PC-3 (cell line): Measurements from ENCODE around the gene ARHGEF17. TPM values are rescaled to one million over a fixed set of nuclear protein-coding genes. Genes with fewer than 3 reads are reported as not detected.

Experiments used
- ATAC-seq: fragments of 200-7000 bp; cut with Tn5 transposase; 2 replicates; pipeline ENCODE4 v1.9.1; 2020; ENCODE audit warnings: mild to moderate bottlenecking, moderate library complexity
- Bru-seq: library from RNA; stranded (reverse); fragments of 400-500 nt; gene quantifications from one replicate; lab custom pipeline; 2021; lab: Mats Ljungman, UMichigan
- BruChase-seq, 2 experiments: library from RNA; stranded (reverse); fragments of 400-500 nt; gene quantifications; one replicate each; lab custom pipeline; 2021; lab: Mats Ljungman, UMichigan
- BruUV-seq: library from RNA; stranded (reverse); fragments of 400-500 nt; replicated peaks from 2 replicates; lab custom pipeline; 2021; lab: Mats Ljungman, UMichigan
- CTCF ChIA-PET: fragments of 300-600 bp; sonication (Branson Sonifier 250); formaldehyde crosslinking; loops from one replicate; lab custom pipeline; 2022; ENCODE audit warnings: antibody characterized with exemption; lab: Charles Lee
- POLR2A ChIA-PET: fragments of 300-600 bp; sonication (Branson Sonifier 250); formaldehyde crosslinking; loops from one replicate; lab custom pipeline; 2022; ENCODE audit warnings: antibody characterized with exemption; ENCODE audit not compliant: unreplicated experiment; lab: Charles Lee
- DNase-seq: peaks from one replicate; pipeline ENCODE4 v3.0.0-alpha.2; 2015
- H2AFZ ChIP-seq: fragments of 300-600 bp; sonication (generic); 2 replicates; pipeline ENCODE4 v1.6.0; 2016; ENCODE audit warnings: antibody characterized with exemption, low read length
- H3F3A ChIP-seq: fragments of 300-600 bp; sonication (generic); one replicate; pipeline ENCODE4 v1.6.0; 2017; ENCODE audit warnings: antibody characterized with exemption, low read length, control low read depth, mild to moderate bottlenecking; ENCODE audit not compliant: unreplicated experiment
- H3K27ac ChIP-seq: fragments of 300-600 bp; sonication (generic); 2 replicates; pipeline ENCODE4 v1.5.1; 2016; ENCODE audit warnings: mild to moderate bottlenecking, low read length
- H3K27me3 ChIP-seq: fragments of 300-600 bp; sonication (generic); 2 replicates; pipeline ENCODE4 v1.6.1; 2016; ENCODE audit warnings: low read length, mixed read lengths
- H3K36me3 ChIP-seq: fragments of 300-600 bp; sonication (generic); 2 replicates; pipeline ENCODE4 v1.6.1; 2016; ENCODE audit warnings: low read depth, mixed run types, low read length, mixed read lengths
- H3K4me1 ChIP-seq: fragments of 300-600 bp; sonication (generic); 2 replicates; pipeline ENCODE4 v1.5.1; 2016; ENCODE audit warnings: low read length; ENCODE audit not compliant: insufficient read depth
- H3K4me2 ChIP-seq: fragments of 300-600 bp; sonication (generic); 2 replicates; pipeline ENCODE4 v1.6.0; 2016; ENCODE audit warnings: low read length
- H3K4me3 ChIP-seq: fragments of 300-600 bp; sonication (generic); 2 replicates; pipeline ENCODE4 v1.5.1; 2016; ENCODE audit warnings: mild to moderate bottlenecking, low read length, mixed read lengths
- H3K79me2 ChIP-seq: fragments of 300-600 bp; sonication (generic); 2 replicates; pipeline ENCODE4 v1.6.1; 2017; ENCODE audit warnings: low read length, mixed read lengths
- H3K9ac ChIP-seq: fragments of 300-600 bp; sonication (generic); 2 replicates; pipeline ENCODE4 v1.6.0; 2016; ENCODE audit warnings: mild to moderate bottlenecking, low read length
- H3K9me2 ChIP-seq: fragments of 300-600 bp; sonication (generic); replicated peaks from 2 replicates; pipeline ENCODE4 v1.6.1; 2016; ENCODE audit warnings: mixed run types, low read length, mixed read lengths
- H3K9me3 ChIP-seq: fragments of 300-600 bp; sonication (generic); 2 replicates; pipeline ENCODE4 v1.6.1; 2016; ENCODE audit warnings: low read length, mixed read lengths
- H4K20me1 ChIP-seq: fragments of 300-600 bp; sonication (generic); 2 replicates; pipeline ENCODE4 v1.6.1; 2016; ENCODE audit warnings: low read length, mixed read lengths
- EZH2 ChIP-seq: fragments of 300-600 bp; sonication (generic); IDR thresholded peaks from one replicate; pipeline ENCODE4 v1.6.1; 2017; ENCODE audit warnings: antibody characterized with exemption, mild to moderate bottlenecking, low read length; ENCODE audit not compliant: unreplicated experiment
- EZH2phosphoT487 ChIP-seq: fragments of 300-600 bp; sonication (generic); IDR thresholded peaks from 2 replicates; pipeline ENCODE4 v1.6.1; 2018; ENCODE audit warnings: mild to moderate bottlenecking, antibody characterized with exemption, low read length, borderline replicate concordance
- intact Hi-C: fragments of 100-400 bp; cut with micrococcal nuclease; formaldehyde crosslinking; loops from 2 replicates; pipeline ENCODE4 v1.9.0; 2023
- long read RNA-seq: library from polyadenylated mRNA; unstranded; transcript quantifications from one replicate; pipeline ENCODE4 v2.0.0, GENCODE V29; 2021; ENCODE audit not compliant: unreplicated experiment
- total RNA-seq: library from RNA; depleted of rRNA; stranded (reverse); fragments of >200 nt; gene quantifications from 2 replicates; pipeline ENCODE4 v1.2.3, GENCODE V29; 2014; rRNA removed
- TF ChIP-seq, protein P1 (sequence below): fragments of 300-600 bp; sonication (generic); conservative IDR thresholded peaks from 2 replicates; pipeline ENCODE4 v1.5.1; 2017; ENCODE audit warnings: antibody characterized with exemption, low read depth, mild to moderate bottlenecking, low read length

The ARHGEF17 gene, protein sequence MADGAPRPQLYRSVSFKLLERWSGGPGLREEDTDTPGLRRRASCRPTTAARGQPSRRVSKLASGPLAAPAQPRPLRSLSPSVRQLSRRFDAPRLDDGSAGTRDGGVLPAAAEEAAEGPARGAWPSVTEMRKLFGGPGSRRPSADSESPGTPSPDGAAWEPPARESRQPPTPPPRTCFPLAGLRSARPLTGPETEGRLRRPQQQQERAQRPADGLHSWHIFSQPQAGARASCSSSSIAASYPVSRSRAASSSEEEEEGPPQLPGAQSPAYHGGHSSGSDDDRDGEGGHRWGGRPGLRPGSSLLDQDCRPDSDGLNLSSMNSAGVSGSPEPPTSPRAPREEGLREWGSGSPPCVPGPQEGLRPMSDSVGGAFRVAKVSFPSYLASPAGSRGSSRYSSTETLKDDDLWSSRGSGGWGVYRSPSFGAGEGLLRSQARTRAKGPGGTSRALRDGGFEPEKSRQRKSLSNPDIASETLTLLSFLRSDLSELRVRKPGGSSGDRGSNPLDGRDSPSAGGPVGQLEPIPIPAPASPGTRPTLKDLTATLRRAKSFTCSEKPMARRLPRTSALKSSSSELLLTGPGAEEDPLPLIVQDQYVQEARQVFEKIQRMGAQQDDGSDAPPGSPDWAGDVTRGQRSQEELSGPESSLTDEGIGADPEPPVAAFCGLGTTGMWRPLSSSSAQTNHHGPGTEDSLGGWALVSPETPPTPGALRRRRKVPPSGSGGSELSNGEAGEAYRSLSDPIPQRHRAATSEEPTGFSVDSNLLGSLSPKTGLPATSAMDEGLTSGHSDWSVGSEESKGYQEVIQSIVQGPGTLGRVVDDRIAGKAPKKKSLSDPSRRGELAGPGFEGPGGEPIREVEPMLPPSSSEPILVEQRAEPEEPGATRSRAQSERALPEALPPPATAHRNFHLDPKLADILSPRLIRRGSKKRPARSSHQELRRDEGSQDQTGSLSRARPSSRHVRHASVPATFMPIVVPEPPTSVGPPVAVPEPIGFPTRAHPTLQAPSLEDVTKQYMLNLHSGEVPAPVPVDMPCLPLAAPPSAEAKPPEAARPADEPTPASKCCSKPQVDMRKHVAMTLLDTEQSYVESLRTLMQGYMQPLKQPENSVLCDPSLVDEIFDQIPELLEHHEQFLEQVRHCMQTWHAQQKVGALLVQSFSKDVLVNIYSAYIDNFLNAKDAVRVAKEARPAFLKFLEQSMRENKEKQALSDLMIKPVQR (N-terminal part only)
- 6.2 and 11.0 TPM in 2 replicates for total RNA-seq
- Bru-seq, nascent RNA, result percentile 38 among the genes with signal in this experiment
- percentile 41 among the genes with signal in this experiment for BruChase-seq, experiment 1, labeled RNA remaining after a 6-hour chase
- BruChase-seq, experiment 2, labeled RNA remaining after a 2-hour chase, result percentile 42 among the genes with signal in this experiment
- long read RNA-seq, full-length matches to known transcripts, result 3 of 15 reads
- long read RNA-seq, partial matches to known transcripts, result 5 of 15 reads
- long read RNA-seq, other reads (novel, unspliced or antisense), result 7 of 15 reads

GRCh38 chr11:73308003-73308960 lies at the start of gene ARHGEF17:
Gene ARHGEF17 (plus strand): TSS chr11:73308276. CDS start chr11:73308639, 363 bp downstream.
- Histone ChIP-seq H3K79me2 (no peaks in the 10 kb centered on the region), H3K27ac (peak within 1 kb of the TSS; percentile 72), H3F3A (no peaks in the 10 kb centered on the region), H3K9ac (peak within 1 kb of the TSS; percentile 71), H3K36me3 (no peaks in the 10 kb centered on the region), H2AFZ (peak within 1 kb of the TSS; percentile 89), H3K9me3 (no peaks in the 10 kb centered on the region), H3K4me2 (peak within 1 kb of the TSS; percentile 97), H4K20me1 (no peaks in the 10 kb centered on the region), H3K27me3 (no peaks in the 10 kb centered on the region), H3K9me2 (no peaks in the 10 kb centered on the region), H3K4me3 (peak within 1 kb of the TSS; percentile 86), H3K4me1 (peaks cover 9% of the 10 kb centered on the region)
- DNase-seq (peak; percentile 69), ATAC-seq (peak; percentile 51)
- ChIA-PET POLR2A (interaction anchor here (0.5 kb wide), 1 partner anchor 173 kb away, joined by 3 read pairs; no protein-coding TSS in a partner anchor), CTCF (interaction anchor here (0.5 to 2.5 kb wide), 9 partner anchors 13 to 515 kb away, joined by 3 to 48 read pairs (median 10); partner anchors contain the start of gene STARD10)
- intact Hi-C loops, result loop anchor here (5.0 kb wide), 1 partner anchor 121 kb away; no protein-coding TSS in a partner anchor
- no TSS peak for BruUV-seq
- TF ChIP-seq, protein P1, sequence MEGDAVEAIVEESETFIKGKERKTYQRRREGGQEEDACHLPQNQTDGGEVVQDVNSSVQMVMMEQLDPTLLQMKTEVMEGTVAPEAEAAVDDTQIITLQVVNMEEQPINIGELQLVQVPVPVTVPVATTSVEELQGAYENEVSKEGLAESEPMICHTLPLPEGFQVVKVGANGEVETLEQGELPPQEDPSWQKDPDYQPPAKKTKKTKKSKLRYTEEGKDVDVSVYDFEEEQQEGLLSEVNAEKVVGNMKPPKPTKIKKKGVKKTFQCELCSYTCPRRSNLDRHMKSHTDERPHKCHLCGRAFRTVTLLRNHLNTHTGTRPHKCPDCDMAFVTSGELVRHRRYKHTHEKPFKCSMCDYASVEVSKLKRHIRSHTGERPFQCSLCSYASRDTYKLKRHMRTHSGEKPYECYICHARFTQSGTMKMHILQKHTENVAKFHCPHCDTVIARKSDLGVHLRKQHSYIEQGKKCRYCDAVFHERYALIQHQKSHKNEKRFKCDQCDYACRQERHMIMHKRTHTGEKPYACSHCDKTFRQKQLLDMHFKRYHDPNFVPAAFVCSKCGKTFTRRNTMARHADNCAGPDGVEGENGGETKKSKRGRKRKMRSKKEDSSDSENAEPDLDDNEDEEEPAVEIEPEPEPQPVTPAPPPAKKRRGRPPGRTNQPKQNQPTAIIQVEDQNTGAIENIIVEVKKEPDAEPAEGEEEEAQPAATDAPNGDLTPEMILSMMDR, result no peak
- TF ChIP-seq EZH2phosphoT487 (no peak), EZH2 (no peak)

DNA sequence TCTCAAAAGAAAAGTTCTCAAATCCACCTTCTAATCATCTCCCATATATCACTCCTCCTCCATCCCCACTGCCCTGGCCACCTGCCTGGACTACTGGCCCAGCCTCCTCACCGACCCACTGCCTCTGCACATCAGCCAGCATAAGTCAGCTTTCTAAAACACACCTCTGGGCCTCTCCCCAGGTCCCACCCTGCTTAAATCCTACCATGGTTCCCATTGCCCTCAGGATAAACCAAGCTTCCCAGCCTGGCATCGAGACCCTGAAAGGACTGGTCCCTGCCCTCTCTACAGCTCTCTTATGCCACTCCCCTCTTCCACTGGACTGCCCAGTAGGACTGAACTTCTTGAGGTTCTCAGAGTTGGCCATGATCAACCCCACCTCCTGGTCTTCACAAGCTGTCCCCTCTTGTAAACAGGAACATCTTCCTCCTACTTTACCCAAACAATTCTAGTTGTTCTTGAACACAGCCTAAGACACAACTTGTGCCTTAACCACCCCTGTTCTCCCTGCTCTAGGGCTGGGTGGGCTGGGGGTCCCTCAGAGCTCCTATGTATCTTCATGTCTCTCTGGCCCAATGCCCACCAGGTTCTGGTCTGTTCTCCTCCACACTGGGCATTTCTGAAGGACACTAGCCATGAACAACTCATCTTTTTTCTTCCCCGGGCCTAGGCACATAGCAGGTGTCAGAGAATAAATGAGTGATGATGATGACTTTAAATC lies 48.5 kb upstream of the ARHGEF17 start:
- H3K9me3 ChIP-seq, result no peaks in the 10 kb centered on the region
- no peaks in the 10 kb centered on the region for H4K20me1 ChIP-seq
- DNase-seq (no peak), ATAC-seq (no peak)
- H3K4me3 ChIP-seq, result no peak overlapping the region
- no TSS peak for BruUV-seq
- no peaks in the 10 kb centered on the region for H3K79me2 ChIP-seq
- no peaks in the 10 kb centered on the region for H3K9me2 ChIP-seq
- intact Hi-C loops, result no loop called here
- H3K27me3 ChIP-seq, result no peaks in the 10 kb centered on the region
- no peak overlapping the region for H2AFZ ChIP-seq
- peaks cover 26% of the 10 kb centered on the region for H3K4me1 ChIP-seq
- TF ChIP-seq, protein P1, result no peak
- no peak for TF ChIP-seq EZH2
- TF ChIP-seq EZH2phosphoT487, result no peak
- no peaks in the 10 kb centered on the region for H3F3A ChIP-seq
- H3K9ac ChIP-seq, result no peak overlapping the region
- no peaks in the 10 kb centered on the region for H3K36me3 ChIP-seq
- H3K27ac ChIP-seq, result no peak overlapping the region
- POLR2A ChIA-PET, result no interaction called here
- CTCF ChIA-PET, result no interaction called here
- no peak overlapping the region for H3K4me2 ChIP-seq
